ENCODE measurements around the gene CTU1.
A peak's percentile ranks its signal among the peaks of the same experiment; 100 is the strongest.
"Not testable (repeated sequence)": the region's sequence is repeated elsewhere in the genome, so short reads cannot be mapped to it uniquely, and the experiment has no call there.

Gene CTU1

GRCh38 chr19:51108066-51108804, at the start of gene CTU1:
Gene CTU1, minus strand, starts transcription at chr19:51108409. Its CDS starts 3,840 bp downstream, at chr19:51104569.
- peak; percentile 99 for DNase-seq (ENCODE audit: low read depth)

- DNase-seq (ENCODE audit: low read depth): no peak
Measured at GRCh38 chr19:51157265-51157664, 49.1 kb upstream of the CTU1 start.

GRCh38 chr19:51156710-51157109, 48.5 kb upstream of the CTU1 start:
- no peak for DNase-seq (ENCODE audit: low read depth)

- DNase-seq (ENCODE audit: low read depth): no peak
Measured at GRCh38 chr19:51150627-51151026, 42.4 kb upstream of the CTU1 start.

- DNase-seq (ENCODE audit: low read depth): no peak
Measured at GRCh38 chr19:51148580-51148979, 40.4 kb upstream of the CTU1 start.

- DNase-seq (ENCODE audit: low read depth): no peak
Measured at GRCh38 chr19:51147663-51148062, 39.5 kb upstream of the CTU1 start.

- no peak for DNase-seq (ENCODE audit: low read depth)
Measured at GRCh38 chr19:51146751-51147150, 38.5 kb upstream of the CTU1 start.

- no peak for DNase-seq (ENCODE audit: low read depth)
Measured at GRCh38 chr19:51145916-51146493, 37.8 kb upstream of the CTU1 start.

- DNase-seq (ENCODE audit: low read depth): no peak
Measured at GRCh38 chr19:51144482-51145045, 36.4 kb upstream of the CTU1 start.

GRCh38 chr19:51143486-51143885, 35.3 kb upstream of the CTU1 start:
- no peak for DNase-seq (ENCODE audit: low read depth)

GRCh38 chr19:51142809-51143475, 34.7 kb upstream of the CTU1 start:
- not testable (repeated sequence) for DNase-seq (ENCODE audit: low read depth)

GRCh38 chr19:51142119-51142518, 33.9 kb upstream of the CTU1 start, which contains the start of gene SIGLEC7:
Gene SIGLEC7, plus strand, starts transcription at chr19:51142301. Its CDS starts 69 bp downstream, at chr19:51142370.
- no peak for DNase-seq (ENCODE audit: low read depth)

- no peak for DNase-seq (ENCODE audit: low read depth)
Measured at GRCh38 chr19:51141181-51141580, 33.0 kb upstream of the CTU1 start.

- no peak for DNase-seq (ENCODE audit: low read depth)
Measured at GRCh38 chr19:51140441-51140840, 32.2 kb upstream of the CTU1 start.

GRCh38 chr19:51139299-51140014, 31.2 kb upstream of the CTU1 start:
- DNase-seq (ENCODE audit: low read depth): no peak

GRCh38 chr19:51138549-51138979, 30.4 kb upstream of the CTU1 start:
- no peak for DNase-seq (ENCODE audit: low read depth)

- no peak for DNase-seq (ENCODE audit: low read depth)
Measured at GRCh38 chr19:51137792-51138425, 29.7 kb upstream of the CTU1 start.

- no peak for DNase-seq (ENCODE audit: low read depth)
Measured at GRCh38 chr19:51136851-51137551, 28.8 kb upstream of the CTU1 start.

- no peak for DNase-seq (ENCODE audit: low read depth)
Measured at GRCh38 chr19:51135986-51136762, 28.0 kb upstream of the CTU1 start.

GRCh38 chr19:51135004-51135403, 26.8 kb upstream of the CTU1 start:
- DNase-seq (ENCODE audit: low read depth): no peak
